Measurements from ENCODE around the gene MRAP. TPM values are rescaled to one million over a fixed set of nuclear protein-coding genes. Genes with fewer than 3 reads are reported as not detected.
A peak's percentile ranks its signal among the peaks of the same experiment; 100 is the strongest.
"Not testable (repeated sequence)": the region's sequence is repeated elsewhere in the genome, so short reads cannot be mapped to it uniquely, and the experiment has no call there.

Gene MRAP
- total RNA-seq, 1 donor from 2014 or later: not detected

DNA sequence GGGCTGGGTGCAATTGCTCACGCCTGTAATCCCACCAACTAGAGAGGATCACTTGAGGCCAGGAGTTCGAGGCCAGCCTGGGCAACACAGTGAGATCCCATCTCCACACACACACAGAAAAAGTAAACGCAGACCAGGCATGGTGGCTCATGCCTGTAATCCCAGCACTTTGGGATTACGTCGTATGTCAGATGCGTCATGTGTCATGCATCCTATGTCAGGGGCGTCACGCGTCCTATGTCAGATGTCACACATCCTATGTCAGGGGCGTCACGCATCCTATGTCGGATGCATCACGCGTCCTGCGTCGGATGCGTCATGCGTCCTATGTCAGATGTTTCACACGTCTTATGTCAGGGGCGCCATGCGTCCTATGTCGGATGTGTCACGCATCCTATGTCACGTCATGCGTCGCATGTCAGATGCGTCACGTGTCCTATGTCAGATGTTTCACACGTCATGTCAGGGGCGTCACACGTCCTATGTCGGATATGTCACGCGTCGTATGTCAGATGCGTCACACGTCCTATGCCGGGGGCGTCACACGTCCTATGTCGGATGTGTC is 1.5 kb downstream of the MRAP start:
- no peak for DNase-seq

DNA sequence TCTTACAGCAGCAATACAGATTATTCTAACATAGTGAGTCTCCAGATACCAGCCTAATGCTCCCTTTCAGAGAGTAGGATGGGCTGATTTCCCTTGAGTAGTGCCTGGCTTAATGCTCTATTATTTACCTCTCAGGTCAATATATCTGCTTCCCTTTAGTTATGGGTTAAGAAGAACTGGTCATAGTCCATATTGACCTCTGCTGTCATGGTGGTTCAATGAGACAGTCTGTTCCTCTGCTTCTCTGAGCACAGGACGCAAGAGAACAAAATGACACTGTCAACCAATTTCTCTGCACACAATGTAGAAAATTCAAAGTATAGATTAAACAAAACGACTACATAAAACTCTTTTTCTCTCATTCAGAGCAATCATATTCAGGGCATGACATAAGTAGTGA is 2.9 kb downstream of the MRAP start:
- no peak for DNase-seq

- DNase-seq: no peak
Measured at GRCh38 chr21:32302560-32302959, 3.9 kb downstream of the MRAP start.

DNA sequence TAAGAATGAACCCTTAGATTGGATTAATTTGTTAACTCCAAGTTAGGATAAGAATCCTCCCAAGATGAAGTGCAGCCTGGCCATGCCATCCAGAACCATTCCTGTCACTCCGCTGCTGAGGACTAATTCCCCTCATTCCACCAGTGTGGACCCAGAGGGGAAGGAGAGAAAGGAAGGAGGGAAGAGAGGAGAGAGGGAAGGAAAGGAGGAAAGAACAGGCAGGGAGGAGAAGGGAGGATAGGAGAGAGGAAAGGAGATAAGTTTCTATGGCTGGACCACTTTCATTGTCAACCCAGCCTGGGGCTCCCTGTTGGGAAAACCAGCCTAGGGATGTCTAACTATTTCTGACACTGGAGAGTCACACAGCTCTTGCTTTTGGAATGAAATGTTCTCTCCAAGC is 4.7 kb downstream of the MRAP start:
- no peak for DNase-seq

DNA sequence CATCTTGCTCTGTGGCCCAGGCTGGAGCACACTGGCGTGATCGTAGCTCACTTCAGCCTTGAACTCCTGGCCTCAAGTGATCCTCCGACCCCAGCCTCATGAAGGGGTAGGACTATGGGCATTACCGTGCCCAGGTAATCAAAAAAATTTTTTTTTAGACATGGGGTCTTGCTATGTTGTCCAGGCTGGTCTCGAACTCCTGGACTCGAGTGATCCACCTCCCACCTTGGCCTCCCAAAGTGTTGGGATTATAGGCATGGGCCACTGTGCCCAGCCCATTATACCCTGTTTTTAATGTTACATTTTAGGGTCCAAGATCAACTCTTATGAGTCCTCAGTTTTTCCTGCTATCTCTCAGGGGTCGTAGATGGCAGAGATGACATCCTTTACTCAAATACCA is 6.3 kb downstream of the MRAP start:
- no peak for DNase-seq

GRCh38 chr21:32306021-32306780 is 7.5 kb downstream of the MRAP start:
- peak; percentile 68 for DNase-seq

GRCh38 chr21:32307706-32308105 is 9.1 kb downstream of the MRAP start:
- DNase-seq: no peak

GRCh38 chr21:32308696-32309095 is 10.0 kb downstream of the MRAP start:
- no peak for DNase-seq

DNA sequence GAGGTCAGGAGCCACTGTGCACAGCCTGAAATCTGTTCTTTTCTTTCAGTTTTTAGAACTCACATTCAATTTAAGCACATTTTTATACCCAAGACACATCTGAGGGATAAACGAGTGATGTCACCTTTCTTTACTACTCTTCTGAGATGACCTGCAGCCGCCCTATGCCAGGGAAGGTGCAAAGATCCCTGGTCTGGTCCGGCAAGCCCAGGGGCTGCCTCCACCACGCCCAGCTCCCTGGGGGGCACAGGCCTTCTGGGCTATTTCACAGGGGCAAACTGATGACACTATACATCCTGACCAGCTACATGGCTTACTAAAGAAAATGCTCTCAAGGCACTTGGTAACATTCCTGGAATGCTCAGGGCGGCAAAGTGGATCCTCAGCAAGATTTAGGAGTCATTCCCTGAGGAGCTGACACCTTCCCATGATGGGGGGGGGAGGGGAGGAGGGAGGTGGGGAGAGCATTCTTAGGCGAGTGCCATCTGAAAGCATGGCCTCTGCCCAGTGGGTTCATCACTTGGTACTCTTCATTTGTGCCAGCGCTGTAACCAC is 11.3 kb downstream of the MRAP start:
- DNase-seq: no peak

- DNase-seq: not testable (repeated sequence)
Measured at GRCh38 chr21:32310976-32311375, 12.3 kb downstream of the MRAP start.

DNA sequence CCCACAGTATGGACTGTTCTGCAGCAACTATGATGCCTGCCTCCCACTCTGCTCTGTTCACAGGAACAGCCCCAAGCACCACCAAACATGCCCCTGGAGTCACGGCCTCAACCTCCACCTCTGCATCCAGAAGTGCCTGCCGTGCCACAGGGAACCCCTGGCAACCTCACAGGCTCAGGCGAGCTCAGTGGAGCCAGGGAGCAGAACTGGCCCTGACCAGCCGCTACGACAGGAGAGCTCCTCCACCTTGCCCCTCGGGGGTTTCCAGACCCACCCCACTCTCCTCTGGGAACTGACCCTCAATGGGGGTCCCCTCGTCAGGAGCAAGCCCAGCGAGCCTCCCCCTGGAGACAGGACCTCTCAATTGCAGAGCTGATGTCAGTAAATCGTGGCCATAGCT is 13.0 kb downstream of the MRAP start:
- no peak for DNase-seq

GRCh38 chr21:32312326-32312725 is 13.7 kb downstream of the MRAP start:
- no peak for DNase-seq

DNA sequence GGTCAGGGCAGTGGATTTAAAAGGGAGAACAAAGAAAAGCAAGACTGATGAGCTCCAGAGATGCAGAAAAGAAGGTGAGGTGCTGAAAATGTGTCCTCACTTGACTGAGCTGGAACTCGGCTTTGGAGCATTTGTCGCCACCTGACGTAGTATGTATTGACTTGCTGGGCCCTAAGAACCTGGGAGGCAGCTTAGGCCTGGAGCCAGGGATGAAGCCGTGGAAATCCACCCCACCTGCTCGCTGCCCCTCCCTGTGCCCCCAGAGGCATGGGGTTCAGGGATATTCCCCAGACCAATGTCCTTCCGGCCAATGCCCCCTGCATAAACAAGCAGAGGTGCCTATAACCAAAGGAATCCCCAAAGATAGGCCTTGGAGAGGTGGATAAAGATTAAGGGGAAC is 14.3 kb downstream of the MRAP start:
- DNase-seq: no peak

DNA sequence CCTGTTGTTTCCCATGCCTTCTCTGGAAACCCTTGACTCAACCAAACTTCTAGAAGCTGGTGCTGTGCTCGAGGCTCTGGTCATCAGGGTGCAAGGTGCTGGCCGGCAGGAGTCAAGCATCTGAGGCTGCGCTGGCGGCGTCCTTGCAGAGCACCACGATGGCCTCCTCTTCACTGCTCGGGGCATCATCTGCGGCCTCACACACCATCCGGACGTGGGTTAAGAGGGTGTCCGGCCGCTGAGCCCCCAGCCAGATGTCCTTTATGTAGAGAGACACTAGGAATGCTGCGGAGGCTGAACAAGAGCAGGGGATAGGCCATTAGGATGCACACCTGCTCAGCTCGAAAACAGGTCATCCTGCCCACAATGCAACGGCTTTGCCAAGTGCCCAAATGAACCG is 16.2 kb downstream of the MRAP start:
- no peak for DNase-seq

DNA sequence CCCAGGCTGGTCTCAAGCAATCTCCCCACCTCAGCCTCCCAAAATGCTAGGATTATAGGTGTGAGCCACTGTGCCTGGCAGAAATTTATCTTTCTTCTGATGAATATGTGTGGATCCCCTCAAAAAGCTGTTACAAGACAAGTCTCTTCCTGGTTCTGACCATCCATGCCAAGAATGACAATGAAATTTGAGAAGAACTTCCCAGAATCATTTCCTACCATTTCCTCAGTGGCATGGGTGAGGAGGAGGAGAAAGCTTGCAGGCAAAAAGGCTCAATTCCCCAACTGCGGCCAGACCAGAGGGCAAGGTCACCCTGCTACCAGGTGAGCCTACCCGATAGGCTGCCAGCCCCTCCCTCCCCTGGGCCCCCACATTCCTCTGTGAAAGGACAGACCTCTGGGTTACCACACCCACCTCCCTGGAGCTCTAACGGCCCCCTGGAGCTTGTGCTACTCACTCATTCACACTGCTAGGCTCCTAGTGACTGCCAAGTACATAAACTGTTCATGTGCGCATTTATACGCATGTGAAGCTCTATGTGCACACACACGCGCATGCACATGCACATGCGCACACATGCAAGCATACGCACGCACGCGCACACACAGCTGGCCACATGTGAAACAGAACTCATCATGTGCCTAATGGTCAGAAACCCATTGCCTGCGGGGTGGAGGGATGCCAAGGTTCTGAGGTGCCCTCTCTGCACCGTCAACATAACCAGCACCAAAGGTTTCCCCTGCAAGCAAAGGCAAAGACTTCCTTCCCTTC is 17.0 kb downstream of the MRAP start:
- DNase-seq: peak; percentile 47

GRCh38 chr21:32316361-32317215 is 17.9 kb downstream of the MRAP start:
- DNase-seq: no peak

DNA sequence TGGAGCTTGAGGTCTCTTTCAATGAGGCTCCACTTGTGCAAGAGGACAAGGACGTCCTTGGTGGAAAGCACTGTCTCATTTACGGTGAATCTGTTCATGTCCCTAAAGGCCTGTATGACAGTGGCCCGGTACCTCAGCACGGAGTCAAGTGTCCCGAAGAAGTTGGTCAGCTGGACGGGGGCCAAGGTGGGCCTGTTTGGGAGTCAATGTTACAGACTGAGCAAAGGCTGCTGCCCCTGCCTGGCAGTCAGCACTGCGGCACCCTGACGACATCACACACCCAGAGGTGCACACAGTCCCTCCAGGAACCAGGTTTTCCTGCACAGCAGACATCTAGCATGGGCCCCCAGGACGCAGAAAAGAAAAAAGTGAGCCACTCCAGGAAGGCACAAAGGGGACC is 19.1 kb downstream of the MRAP start:
- no peak for DNase-seq

DNA sequence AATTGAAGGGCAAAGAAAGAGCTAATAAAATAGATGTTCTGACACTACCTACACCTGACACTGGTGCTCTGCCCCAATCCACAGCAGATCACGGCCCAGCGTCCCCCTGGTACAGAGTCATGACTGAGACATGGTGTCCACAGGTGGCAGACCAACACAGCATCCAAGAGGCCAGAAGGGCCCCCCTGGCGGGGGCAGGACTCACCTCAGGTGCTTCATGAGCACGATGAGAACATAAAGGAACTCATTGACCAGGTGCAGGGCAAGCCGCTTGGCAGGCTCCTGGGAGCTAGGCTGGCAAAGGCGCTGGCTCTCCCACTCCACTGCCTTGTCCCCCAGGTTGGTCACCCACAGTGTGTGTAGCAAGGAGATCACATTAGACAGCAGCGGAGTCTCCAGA is 20.4 kb downstream of the MRAP start:
- DNase-seq: no peak

GRCh38 chr21:32320059-32320458 is 21.4 kb downstream of the MRAP start:
- no peak for DNase-seq

DNA sequence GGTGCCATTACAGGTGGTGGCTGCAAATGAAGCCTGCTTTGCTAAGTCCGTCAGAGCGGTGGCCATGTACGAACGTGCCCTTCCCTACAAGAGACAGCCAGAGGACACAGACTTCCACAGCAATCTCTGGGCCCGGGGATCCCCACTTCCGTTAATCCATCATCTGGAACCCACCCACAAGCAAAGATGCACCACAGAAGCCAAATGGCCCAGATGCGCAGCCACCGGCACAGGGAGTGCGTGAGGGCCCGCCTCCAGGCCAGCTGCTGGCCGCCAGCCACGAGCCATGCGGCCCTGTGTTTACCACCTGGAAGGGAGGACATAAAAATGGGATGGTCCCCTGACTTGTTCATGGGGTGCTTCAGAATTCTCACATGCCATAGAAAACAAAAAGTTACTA is 22.1 kb downstream of the MRAP start:
- no peak for DNase-seq

GRCh38 chr21:32321480-32321879 is 22.8 kb downstream of the MRAP start:
- DNase-seq: no peak

GRCh38 chr21:32322103-32322502 is 23.4 kb downstream of the MRAP start:
- DNase-seq: no peak

DNA sequence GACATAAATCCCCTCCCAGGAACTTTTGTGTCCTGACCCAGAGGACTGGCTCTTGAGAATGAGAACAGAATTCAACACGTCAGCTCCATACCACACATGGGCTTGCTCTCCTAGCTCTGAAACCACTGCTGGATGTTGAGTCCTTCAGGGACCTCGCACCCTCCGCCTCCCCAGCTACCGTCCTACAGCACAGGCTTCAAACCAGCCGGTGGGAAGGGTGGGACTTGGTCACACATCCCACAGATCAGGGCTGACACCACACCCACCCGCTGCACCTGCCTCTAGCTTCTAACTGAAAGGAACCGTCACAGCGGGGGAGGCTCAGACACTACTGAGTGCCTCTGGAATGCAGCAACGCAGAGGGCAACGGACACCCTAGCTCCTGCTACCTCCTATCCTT is 24.0 kb downstream of the MRAP start:
- no peak for DNase-seq
